ENCODE results near the gene LIMS1. TPM values are rescaled to one million over a fixed set of nuclear protein-coding genes. Genes with fewer than 3 reads are reported as not detected.

Gene LIMS1
- total and polyA plus RNA-seq, 2 donors (not counting 3 experiments of a cell fraction or from before 2014, with no cell fraction given) = 153 to 229 TPM

- Histone ChIP-seq H3K36me3 (ENCODE audit: control insufficient read depth in 2 of 2, extremely low read depth in 1 of 2, insufficient read depth in 2 of 2, low read length in 2 of 2) (no peaks in the 10 kb centered on the region), H3K9ac (replicated peaks; ENCODE audit: extremely low read depth, insufficient read depth, low read length) (no peak overlapping the region), H4K20me1 (replicated peaks; ENCODE audit: control insufficient read depth, extremely low read depth, insufficient read depth, low read length) (no peaks in the 10 kb centered on the region), H2AFZ (ENCODE audit: low read depth, low read length) (no peak overlapping the region), H3K79me2 (ENCODE audit: control insufficient read depth, insufficient read depth, low read length) (peaks cover 37% of the 10 kb centered on the region), H3K27me3 (ENCODE audit: control insufficient read depth in 2 of 2, insufficient read depth in 2 of 2, low read length in 2 of 2) (no peaks in the 10 kb centered on the region), H3K4me3 (replicated peaks in 1 of 3; ENCODE audit: insufficient read depth in 1 of 3, low read depth in 1 of 3, low read length in 3 of 3) (no peak overlapping the region), H3K9me3 (replicated peaks; ENCODE audit: control insufficient read depth, insufficient read depth, low read length) (no peaks in the 10 kb centered on the region), H3K4me2 (ENCODE audit: insufficient read depth, low read length) (no peak overlapping the region), H3K4me1 (ENCODE audit: control insufficient read depth, extremely low read depth, insufficient read depth, low read length) (peaks cover 28% of the 10 kb centered on the region), H3K9me1 (replicated peaks; ENCODE audit: control insufficient read depth, extremely low read depth, insufficient read depth, low read length) (no peaks in the 10 kb centered on the region), H3K27ac (ENCODE audit: insufficient read depth, low read depth, low read length) (no peak overlapping the region)
- TF ChIP-seq FOS (IDR thresholded peaks at IDR 0.05; ENCODE audit: borderline replicate concordance, insufficient read depth, low read length) (no peak), EZH2 (IDR thresholded peaks at IDR 0.05; ENCODE audit: borderline replicate concordance, low read depth, low read length, severe bottlenecking) (no peak), CTCF (IDR thresholded peaks at IDR 0.05; ENCODE audit: extremely low read depth in 1 of 2, insufficient read depth in 1 of 2, low read depth in 1 of 2, low read length in 2 of 2) (no peak), POLR2AphosphoS5 (IDR thresholded peaks at IDR 0.05; ENCODE audit: insufficient read depth, low read depth, low read length) (no peak), JUN (IDR thresholded peaks at IDR 0.05; ENCODE audit: borderline replicate concordance, insufficient read depth, insufficient read length, low read depth) (no peak), MYC (IDR thresholded peaks at IDR 0.05; ENCODE audit: low read depth, low read length) (no peak), POLR2A (IDR thresholded peaks at IDR 0.05; ENCODE audit: low read depth, low read length) (no peak), GATA2 (IDR thresholded peaks at IDR 0.05; ENCODE audit: insufficient read depth, insufficient read length, low read depth, low read length) (no peak)
- TF ChIP-seq, protein P1, sequence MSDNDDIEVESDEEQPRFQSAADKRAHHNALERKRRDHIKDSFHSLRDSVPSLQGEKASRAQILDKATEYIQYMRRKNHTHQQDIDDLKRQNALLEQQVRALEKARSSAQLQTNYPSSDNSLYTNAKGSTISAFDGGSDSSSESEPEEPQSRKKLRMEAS (IDR thresholded peaks at IDR 0.05; ENCODE audit: insufficient read depth, insufficient read length) = no peak
- CTCF ChIA-PET = interaction anchor here (0.7 to 10.3 kb wide), 3 partner anchors 22 to 27 kb away, joined by 3 to 166 read pairs (median 8); no protein-coding TSS in a partner anchor
- dilution Hi-C loops (cut with MboI; ENCODE audit: extremely low pct_ligation_motif_present, low sequenced_read_pairs) (no loop called here), intact Hi-C loops (cut with micrococcal nuclease) (no loop called here)
- no peak for DNase-seq (ENCODE audit: low read depth, low spot score)
- no peak for FAIRE-seq
- POLR2A ChIA-PET = interaction anchor here (0.6 kb wide), 1 partner anchor 111 kb away, joined by 4 read pairs; no protein-coding TSS in a partner anchor
- no TSS peak for BruUV-seq (replicated peaks)
Observed at GRCh38 chr2:108612514-108613183, 78.4 kb downstream of the LIMS1 start.

Data from endothelial cell of umbilical vein (primary cell).